GM21423 (cell line): ENCODE measurements around the gene KMT2B.
A peak's percentile ranks its signal among the peaks of the same experiment; 100 is the strongest.
"Not testable (repeated sequence)": the region's sequence is repeated elsewhere in the genome, so short reads cannot be mapped to it uniquely, and the experiment has no call there.

Source experiments
- ATAC-seq: cut with Tn5 transposase; IDR thresholded peaks from one replicate; pipeline ENCODE4 v1.9.1; 2021; ENCODE audit warnings: mild to moderate bottlenecking, moderate library complexity; ENCODE audit not compliant: unreplicated experiment

The KMT2B gene, protein sequence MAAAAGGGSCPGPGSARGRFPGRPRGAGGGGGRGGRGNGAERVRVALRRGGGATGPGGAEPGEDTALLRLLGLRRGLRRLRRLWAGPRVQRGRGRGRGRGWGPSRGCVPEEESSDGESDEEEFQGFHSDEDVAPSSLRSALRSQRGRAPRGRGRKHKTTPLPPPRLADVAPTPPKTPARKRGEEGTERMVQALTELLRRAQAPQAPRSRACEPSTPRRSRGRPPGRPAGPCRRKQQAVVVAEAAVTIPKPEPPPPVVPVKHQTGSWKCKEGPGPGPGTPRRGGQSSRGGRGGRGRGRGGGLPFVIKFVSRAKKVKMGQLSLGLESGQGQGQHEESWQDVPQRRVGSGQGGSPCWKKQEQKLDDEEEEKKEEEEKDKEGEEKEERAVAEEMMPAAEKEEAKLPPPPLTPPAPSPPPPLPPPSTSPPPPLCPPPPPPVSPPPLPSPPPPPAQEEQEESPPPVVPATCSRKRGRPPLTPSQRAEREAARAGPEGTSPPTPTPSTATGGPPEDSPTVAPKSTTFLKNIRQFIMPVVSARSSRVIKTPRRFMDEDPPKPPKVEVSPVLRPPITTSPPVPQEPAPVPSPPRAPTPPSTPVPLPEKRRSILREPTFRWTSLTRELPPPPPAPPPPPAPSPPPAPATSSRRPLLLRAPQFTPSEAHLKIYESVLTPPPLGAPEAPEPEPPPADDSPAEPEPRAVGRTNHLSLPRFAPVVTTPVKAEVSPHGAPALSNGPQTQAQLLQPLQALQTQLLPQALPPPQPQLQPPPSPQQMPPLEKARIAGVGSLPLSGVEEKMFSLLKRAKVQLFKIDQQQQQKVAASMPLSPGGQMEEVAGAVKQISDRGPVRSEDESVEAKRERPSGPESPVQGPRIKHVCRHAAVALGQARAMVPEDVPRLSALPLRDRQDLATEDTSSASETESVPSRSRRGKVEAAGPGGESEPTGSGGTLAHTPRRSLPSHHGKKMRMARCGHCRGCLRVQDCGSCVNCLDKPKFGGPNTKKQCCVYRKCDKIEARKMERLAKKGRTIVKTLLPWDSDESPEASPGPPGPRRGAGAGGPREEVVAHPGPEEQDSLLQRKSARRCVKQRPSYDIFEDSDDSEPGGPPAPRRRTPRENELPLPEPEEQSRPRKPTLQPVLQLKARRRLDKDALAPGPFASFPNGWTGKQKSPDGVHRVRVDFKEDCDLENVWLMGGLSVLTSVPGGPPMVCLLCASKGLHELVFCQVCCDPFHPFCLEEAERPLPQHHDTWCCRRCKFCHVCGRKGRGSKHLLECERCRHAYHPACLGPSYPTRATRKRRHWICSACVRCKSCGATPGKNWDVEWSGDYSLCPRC (N-terminal part only)

DNA sequence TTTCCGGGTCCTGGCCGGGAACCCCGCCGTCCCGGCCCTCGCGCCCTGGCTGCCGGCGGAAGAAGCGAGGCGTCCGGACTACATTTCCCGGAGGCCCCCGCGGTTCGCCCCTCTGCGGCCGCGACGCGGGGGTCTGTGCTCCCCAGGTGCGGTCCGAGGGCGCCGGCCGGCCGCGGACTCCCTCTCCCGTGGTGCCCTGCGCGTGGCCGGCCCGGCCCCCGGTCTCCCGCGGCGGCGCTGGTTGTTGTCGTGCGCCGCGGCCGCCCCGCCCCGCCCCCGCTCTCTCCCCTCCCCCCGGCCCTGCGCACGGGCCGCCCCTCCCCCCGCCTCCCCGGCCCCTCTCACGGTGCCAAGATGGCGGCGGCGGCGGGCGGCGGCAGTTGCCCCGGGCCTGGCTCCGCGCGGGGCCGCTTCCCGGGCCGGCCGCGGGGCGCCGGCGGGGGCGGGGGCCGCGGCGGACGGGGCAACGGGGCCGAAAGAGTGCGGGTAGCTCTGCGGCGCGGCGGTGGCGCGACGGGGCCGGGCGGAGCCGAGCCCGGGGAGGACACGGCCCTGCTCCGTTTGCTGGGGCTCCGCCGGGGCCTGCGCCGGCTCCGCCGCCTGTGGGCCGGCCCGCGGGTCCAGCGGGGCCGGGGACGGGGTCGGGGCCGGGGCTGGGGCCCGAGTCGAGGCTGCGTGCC is at the start of gene KMT2B:
KMT2B (plus strand) TSS at position 339 of the 680 bp plus-strand sequence; CDS start at position 355, 16 bp downstream.
- ATAC-seq: peak; percentile 4

DNA sequence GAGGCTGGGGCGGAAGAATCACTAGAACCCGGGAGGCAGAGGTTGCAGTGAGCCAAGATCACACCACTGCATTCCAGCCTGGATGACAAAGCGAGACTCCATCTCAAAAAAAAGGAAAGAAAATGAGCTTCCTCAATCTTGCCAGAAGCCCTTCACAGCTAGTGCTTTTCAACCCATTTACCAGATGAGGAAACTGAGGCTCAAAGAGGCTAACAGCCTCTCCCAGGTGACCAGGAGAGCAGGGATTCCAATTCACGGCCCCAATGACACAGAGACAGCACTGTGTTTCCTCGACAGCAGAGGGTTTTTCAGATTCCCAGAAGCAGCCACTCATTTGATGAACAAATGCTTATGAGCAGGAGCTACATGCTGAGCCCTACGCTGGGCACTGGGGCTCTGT is 48.2 kb upstream of the KMT2B start:
- ATAC-seq: no peak

DNA sequence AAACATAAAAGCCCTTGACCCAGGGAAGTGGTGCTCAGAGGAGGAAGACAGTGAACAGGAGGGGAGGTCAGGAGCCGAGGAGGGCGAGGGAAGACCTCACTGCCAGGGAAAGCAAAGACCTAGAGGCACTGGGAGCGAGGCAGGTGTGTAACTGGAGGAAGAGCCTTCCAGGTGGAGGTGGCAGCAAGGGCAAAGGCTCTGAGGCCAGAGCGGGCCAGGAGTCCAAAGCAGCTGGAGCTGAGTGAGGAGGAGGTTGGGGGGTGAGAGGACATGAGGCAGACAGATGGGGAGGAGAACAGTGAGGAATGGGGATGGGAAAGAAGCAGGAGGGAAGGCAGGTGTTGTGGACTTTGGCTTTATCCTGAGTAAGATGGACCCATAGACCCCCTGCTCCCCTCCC is 47.8 kb upstream of the KMT2B start:
- no peak for ATAC-seq

DNA sequence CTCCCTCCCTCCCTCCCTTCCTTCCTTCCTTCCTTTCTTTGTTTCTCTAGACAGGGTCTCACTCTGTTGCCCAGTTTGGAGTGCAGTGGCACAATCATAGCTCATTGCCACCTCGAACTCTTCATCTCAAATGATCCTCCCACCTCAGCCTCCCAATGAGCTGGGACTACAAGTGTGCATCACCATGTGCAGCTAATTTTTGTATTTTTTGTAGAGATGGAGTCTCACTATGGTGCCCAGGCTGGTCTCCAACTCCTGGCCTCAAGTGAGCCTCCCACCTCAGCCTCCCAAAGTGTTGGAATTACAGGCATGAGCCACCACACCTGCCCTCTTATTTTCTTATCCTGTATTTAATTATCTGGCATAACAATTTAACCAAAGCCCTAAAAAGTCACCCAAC is 47.1 kb upstream of the KMT2B start:
- no peak for ATAC-seq

DNA sequence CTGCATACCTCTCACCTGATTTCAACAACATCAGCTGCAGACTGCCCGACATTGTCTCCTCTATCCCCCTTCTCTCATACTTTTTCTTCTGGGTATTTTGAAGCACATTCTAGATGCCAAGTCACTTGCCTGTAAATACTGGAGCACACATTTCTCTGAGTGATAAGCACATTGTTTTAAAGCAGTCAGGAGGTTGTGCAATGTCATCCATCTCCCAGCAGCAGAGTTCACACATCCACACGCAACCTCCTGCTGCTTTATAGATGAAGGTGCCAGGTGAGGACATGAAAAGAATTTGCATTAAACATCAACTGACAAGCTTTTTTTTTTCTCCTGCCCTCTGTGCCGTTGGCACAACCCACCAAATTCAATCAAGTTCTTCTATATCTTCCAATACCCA is 46.0 kb upstream of the KMT2B start:
- ATAC-seq: no peak

DNA sequence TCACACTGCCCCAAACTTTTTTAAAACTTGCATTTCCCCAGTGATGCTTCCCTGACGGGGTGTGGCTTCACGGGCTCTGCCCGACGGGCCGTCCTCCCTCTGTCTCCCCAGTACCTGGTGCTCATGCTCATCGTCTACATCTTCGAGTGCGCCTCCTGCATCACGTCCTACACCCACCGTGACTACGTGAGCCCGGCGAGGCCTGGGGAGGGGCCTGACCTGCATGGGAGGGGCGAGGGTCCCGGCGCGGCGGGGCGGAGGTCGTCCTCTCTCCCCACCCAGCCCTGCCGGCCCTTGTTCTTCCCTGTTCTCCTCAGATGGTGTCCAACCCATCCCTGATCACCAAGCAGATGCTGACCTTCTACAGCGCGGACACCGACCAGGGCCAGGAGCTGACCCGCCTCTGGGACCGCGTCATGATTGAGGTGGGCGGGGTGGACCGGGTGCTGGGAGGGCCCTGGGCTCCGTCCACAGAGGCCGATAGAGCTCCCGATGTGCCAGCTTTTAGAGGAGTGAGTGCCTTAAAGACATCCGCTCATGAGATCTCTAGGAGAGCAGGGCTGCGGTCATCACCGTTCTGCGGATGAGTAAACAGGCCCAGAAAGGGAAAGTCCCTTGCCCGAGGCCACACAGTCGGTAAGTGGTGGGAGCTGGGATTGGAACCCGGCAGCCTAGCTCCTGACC is 44.5 kb upstream of the KMT2B start:
- ATAC-seq: no peak

DNA sequence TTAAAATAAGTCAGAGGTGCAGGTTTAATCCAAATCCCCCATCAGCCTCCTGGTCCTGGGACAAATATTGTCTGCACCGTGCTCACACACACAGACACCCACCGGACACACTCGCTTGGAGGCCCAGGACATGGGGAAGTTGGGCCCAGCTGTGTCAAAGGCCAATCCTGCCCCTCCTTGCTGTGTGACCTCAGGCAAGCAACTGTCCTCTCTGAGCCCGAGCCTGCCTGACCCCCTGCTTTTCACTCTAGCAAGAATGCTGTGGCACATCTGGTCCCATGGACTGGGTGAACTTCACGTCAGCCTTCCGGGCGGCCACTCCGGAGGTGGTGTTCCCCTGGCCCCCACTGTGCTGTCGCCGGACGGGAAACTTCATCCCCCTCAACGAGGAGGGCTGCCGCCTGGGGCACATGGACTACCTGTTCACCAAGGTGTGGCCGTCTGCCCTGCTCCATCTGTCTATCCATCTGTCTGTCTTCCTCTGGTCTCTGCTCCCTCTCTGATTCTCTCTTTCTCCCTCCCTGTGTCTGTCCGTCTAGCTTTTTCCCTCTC is 42.1 kb upstream of the KMT2B start:
- no peak for ATAC-seq

DNA sequence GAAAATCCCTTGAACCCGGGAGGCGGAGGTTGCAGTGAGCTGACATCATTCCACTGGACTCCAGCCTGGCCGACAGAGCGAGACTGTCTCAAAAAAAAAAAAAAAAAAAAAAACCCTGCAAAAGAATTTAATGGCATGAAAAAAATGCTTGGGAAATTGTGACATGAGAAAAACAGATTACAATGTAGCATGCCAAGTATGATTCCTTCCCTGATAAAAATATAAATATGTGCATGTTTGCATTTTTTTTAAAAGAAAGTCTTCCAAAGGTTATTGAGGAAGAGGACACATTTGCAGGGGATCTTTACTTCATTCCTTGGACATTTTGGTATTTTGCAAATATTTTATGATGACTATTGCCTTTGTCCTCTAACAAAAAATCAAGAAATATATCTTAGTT is 28.0 kb upstream of the KMT2B start:
- no peak for ATAC-seq

DNA sequence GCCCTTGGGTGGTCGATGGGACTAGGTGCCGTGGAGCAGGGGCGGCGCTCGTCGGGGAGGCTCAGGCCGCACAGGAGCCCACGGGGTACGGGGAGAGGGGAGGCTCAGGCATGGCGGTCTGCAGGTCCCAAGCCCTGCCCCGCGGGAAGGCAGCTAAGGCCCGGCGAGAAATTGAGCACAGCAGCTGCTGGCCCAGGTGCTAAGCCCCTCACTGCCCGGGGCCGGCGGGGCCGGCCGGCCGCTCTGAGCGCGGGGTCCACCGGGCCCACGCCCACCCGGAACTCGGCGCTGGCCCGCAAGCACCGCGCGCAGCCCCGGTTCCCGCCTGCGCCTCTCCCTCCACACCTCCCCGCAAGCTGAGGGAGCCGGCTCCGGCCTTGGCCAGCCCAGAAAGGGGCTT is 26.7 kb upstream of the KMT2B start:
- not testable (repeated sequence) for ATAC-seq

DNA sequence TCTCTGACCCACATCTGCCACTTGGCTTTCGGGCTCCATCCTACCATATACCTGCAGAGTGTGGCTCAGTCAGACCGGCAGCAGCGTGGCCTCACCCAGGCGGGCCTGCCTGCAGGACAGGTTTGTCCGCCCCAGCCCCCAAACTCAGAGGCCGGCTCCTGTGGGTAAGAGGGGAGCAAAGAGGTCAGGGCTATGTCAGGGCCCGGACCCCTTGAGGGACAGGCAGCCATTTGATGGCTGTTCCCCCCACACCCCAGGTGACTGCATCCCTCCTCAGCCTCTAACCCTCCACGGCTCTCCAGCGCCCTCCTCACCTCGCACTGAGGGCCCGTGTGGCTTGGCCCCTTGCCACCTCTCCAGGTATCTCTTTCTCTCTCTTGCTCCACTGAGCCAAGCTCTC is 25.8 kb upstream of the KMT2B start:
- ATAC-seq: no peak

DNA sequence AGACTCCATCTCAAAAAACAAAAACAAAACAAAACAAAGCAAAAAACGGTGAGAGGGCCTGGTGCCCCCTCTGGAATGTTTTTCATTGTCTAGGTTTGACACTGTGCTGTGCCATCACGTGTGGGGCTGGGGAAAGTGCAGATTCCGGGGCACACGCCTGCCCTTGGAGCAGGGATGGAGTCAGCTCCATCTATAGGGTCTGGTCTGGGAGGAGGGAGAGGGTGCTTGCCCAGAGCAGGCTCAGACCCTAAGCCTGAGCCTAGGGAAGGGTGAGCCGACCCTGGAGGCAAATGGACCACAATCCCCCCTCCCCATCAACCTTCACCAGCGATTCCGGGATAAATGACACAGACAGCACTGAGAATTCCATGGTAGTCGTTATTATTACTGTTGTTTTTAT is 24.4 kb upstream of the KMT2B start:
- no peak for ATAC-seq

DNA sequence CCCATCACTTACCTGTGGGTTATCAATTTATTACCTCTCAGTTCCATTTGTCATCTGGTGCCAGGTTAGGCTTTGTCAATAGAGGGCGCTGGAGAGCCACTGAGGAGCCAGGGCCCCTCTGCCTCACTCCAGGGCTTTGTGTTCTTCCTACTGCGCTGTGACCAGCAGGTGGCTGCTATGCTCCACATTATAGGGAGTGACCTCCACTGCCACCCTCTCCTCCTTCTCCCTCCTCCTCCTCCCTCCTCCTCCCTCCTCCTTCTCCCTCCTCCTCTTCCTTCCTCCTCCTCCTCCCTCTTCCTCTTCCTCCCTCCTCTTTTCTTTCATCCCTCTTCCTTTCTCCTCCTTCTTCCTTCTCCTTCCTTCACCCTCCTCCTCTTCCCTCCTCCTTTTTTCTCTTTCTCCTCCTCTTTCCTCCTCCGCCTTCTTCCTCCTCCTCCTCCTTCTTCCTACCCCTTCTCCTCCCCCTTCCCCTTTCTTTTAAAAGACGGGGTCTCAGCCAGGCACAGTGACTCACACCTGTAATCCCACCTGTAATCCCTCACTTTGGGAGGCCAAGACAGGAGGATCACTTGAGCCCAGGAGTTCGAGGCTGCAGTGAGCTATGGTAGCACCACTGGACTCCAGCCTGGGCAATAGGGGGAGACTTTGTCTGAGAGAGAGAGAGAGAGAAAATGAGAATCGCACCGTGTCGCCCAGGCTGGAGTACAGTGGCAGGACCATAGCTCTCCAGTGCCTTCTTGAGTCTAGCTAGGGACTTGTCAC is 23.8 kb upstream of the KMT2B start:
- peak; percentile 77 for ATAC-seq

DNA sequence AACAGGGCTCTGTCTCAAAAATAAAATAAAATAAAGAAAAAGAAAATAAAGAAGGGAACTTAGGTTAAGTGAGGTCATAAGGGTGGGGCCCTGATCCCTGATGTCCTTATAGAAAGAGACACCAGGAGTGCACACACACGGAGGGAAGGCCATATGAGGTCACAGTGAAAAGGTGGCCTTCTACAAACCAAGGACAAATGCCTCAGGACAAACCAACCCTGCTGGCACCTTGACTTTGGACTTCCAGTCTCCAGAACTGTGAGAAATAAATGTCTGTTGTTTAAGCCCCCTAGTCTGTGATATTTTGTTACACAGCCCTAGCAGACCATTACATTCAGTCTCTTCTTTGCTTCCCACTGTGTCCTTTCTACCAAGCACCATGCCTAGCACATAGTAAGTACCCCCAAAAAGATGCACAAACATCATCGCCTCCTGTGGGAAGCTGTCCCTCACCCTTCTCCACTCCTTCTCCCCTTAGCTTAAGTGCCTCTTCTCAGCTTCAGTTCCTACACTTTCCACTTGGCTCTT is 21.8 kb upstream of the KMT2B start:
- ATAC-seq: no peak

DNA sequence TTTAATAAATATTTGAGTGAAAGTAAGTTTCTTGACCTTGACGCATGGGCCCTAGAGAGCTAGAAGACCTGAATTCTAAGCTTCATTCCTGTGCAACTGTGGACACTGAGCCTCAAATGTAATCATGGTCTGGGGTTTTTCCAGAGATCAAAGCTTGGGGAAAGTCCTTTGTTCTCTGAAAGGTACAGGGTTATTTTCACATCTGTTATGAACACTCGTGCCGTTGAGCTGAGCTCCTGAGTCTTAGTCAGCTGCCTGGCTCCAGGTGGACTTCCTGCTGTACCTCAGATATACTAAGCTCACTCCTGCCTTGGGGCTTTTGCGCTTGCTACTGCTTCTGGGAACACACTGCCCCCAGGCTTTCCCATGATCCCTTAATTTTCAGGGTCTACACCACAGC is 21.0 kb upstream of the KMT2B start:
- ATAC-seq: no peak

DNA sequence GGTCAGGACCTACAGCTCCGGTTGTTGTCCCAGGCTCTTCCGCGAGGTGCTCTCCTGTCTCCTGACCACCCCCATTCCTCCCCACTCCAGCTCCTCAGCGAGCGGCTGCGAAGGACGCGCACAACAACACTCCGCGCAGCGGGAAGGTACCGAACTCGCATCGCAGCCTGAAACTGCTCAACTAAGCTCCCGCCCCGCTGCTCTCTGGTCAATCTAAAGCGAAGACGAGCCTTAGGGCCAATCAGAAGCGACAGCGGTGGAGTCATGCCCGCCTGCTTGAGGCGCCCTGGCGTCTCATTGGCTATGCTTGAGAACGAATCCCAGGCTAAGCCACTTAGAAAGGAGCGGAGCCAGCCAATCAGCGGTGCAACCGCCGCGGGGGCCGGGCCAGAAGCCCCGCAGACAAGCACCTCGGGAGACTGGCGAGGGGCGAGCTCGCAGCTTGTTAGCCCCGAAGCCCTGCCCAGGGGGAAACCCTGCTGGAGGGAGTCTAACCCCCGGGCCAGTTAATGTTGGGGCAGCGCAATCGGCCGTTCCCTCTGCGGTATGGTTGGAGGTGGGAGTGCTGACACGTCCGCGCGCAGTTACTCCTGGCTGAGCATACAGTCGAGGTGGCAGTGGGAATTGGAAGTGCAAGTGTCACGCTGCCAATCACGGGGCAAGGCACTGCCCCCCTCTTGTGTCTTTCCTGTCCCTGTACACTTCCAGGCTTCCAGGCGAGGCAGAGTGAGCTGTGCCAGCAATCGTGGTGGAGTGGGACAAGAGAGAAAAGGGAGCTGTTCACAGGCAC is 15.4 kb upstream of the KMT2B start:
- peak; percentile 93 for ATAC-seq

DNA sequence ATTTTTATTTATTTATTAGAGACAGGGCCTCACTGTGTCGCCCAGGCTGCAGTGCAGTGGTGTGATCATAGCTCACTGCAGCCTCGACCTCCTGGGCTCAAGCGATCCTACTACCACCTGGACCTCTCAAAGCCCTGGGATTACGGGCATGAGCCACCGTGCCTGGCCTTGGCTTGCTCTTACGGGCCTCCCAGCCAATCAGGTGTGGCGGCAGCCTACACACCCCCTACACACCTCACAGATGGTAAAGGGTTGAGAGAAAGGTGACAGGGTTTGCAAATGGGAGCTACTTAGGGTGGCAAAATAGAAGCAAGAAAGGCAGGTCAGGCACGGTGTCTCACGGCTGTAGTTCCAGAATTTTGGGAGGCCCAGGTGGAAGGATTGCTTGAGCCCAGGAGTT is 14.5 kb upstream of the KMT2B start:
- no peak for ATAC-seq

DNA sequence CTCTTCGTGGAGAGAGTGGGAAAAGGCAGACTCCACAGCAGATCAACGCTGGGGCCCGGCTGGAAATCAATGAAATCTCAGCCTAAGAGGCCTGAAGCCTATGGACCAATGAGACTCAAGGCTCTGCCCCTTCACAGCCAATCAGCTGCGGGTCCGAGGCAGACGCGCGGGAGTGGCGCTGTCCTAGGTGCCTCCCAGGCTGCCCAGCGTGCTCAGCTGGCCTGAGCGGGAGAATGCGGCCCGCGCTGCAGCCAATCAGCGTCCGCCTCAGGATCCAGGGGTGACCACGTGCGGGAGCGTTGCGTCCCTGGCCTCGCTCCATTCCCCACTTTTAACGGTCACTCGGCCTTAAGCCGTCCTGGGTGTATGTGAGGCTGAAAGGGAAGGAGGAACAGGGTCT is 13.6 kb upstream of the KMT2B start, which contains the start of gene ZBTB32:
ZBTB32 (plus strand) TSS at position 341 of the 400 bp plus-strand sequence. CDS start 10,069 bp downstream, outside the sequence.
- no peak for ATAC-seq

DNA sequence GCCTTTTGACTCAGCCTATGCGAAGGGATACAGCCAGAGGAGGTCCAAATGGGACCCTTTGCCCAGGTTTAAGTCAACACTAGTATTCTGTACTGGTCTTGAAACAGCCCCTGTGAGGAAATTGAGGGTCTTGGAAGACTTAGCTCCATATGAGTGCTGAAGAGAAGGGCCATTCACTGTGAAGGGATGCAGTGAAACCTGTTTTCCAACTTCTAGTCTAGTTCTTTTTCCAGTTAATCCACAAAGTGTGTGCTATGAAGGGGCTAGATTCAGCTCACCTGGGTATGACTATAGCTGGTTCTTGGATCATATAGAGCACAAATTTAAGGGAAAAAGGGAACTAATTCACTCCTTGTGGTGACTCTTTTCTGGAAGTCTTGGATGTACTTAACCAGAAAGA is 9.4 kb upstream of the KMT2B start:
- ATAC-seq: no peak
